ENCODE results near the gene ARF3. TPM values are rescaled to one million over a fixed set of nuclear protein-coding genes. Genes with fewer than 3 reads are reported as not detected.
A peak's percentile ranks its signal among the peaks of the same experiment; 100 is the strongest.

Gene ARF3
- polyA plus RNA-seq, 3 donors: 56.5 to 88.5 (median 58.4) TPM

DNA sequence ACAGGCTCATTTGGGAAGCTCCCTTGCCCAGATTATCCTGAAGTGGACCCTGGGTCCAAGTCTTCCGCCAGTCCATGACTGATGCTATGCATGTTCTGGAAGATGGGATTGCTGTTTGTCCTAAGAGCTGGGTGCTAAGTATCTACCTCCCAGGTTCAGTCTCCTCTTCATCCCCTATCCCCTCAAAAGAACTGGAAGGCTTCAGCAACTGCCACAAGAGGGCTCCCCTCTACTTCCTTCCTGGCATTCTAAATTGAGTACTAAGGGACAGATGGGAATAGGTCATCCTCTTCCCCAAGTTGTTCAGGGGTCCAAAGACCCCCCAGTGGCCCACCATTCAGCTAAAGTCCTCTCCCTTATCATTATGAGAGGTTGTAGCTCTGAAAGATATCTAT, 23.0 kb downstream of the ARF3 start:
- Histone ChIP-seq H3K4me2 (replicated peaks; ENCODE audit: extremely low read depth, low read length, poor library complexity, severe bottlenecking) (no peak overlapping the region), H4K20me1 (ENCODE audit: insufficient read depth, low read length) (peaks cover 66% of the 10 kb centered on the region), H3K79me2 (ENCODE audit: insufficient read depth, low read length) (no peaks in the 10 kb centered on the region), H3K9me3 (replicated peaks in 1 of 2; ENCODE audit: control insufficient read depth in 1 of 2, insufficient read depth in 1 of 2, low read length in 2 of 2) (no peaks in the 10 kb centered on the region), H2AFZ (ENCODE audit: insufficient read depth, low read depth, low read length, poor library complexity, severe bottlenecking) (no peak overlapping the region), H3K36me3 (replicated peaks in 1 of 2; ENCODE audit: control insufficient read depth in 1 of 2, insufficient read depth in 2 of 2, low read length in 2 of 2) (peaks cover 69 to 94% of the 10 kb centered on the region in 2 donors), H3K4me3 (replicated peaks in 1 of 3; ENCODE audit: low read depth in 2 of 3, low read length in 3 of 3) (no peak overlapping the region), H3K4me1 (ENCODE audit: control insufficient read depth in 1 of 2, insufficient read depth in 2 of 2, low read length in 2 of 2) (peaks cover 10% of the 10 kb centered on the region in 2 donors), H3K27me3 (ENCODE audit: control insufficient read depth in 2 of 2, insufficient read depth in 2 of 2, low read length in 2 of 2) (no peaks in the 10 kb centered on the region), H3K27ac (ENCODE audit: low read depth in 1 of 2, low read length in 2 of 2) (no peak overlapping the region), H3K9ac (ENCODE audit: insufficient read depth, low read length, poor library complexity, severe bottlenecking) (no peak overlapping the region)
- peak overlapping the region in 1 of 7 donors; percentile 15 for H3K27ac Mint-ChIP-seq
- H3K36me3 Mint-ChIP-seq: peaks cover 82 to 90% of the 10 kb centered on the region in 2 donors
- peaks cover 10% of the 10 kb centered on the region for H3K4me1 Mint-ChIP-seq
- H3K9me3 Mint-ChIP-seq: peaks cover 0 to 1% (median 0%) of the 10 kb centered on the region in 7 donors
- TF ChIP-seq, protein P1, sequence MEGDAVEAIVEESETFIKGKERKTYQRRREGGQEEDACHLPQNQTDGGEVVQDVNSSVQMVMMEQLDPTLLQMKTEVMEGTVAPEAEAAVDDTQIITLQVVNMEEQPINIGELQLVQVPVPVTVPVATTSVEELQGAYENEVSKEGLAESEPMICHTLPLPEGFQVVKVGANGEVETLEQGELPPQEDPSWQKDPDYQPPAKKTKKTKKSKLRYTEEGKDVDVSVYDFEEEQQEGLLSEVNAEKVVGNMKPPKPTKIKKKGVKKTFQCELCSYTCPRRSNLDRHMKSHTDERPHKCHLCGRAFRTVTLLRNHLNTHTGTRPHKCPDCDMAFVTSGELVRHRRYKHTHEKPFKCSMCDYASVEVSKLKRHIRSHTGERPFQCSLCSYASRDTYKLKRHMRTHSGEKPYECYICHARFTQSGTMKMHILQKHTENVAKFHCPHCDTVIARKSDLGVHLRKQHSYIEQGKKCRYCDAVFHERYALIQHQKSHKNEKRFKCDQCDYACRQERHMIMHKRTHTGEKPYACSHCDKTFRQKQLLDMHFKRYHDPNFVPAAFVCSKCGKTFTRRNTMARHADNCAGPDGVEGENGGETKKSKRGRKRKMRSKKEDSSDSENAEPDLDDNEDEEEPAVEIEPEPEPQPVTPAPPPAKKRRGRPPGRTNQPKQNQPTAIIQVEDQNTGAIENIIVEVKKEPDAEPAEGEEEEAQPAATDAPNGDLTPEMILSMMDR (IDR thresholded peaks at IDR 0.05): no peak
- DNase-seq: no peak
- H3K4me3 Mint-ChIP-seq: no peak overlapping the region
- no CpG with 5 or more reads among the region's 1 CpG for WGBS (ENCODE audit: insufficient coverage)
- H3K27me3 Mint-ChIP-seq (ENCODE audit: low read depth in 3 of 3): no peaks in the 10 kb centered on the region
- intact Hi-C loops (cut with micrococcal nuclease): no loop called here

DNA sequence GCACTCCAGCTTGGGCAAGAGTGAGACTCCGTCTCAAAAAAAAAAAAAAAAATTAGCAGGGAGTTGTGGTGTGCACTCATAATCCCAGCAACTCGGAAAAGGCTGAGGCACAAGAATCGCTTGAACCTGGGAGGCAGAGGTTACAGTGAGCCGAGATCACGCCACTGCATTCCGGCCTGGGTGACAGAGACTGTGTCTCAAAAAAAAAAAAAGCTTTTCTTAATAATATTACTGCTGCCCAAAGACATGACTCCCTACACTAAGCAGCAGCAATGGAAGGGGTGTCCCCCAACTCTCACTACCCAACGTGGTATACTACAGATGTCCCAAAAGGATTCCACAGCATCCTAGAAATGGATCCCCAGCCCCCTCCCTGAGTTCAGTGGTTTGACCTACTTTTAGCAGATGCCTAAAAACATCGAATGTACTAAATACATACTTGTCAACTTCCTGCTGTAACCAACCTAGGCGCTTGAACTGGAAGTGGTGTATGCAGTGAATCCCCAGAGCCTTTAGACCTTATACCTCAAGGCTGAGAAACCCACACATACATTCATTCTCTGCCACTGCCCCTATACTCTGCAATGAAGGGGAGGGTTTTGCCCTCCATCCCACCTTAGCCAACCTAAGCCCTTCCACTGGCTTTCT, 23.5 kb downstream of the ARF3 start:
- intact Hi-C loops (cut with micrococcal nuclease): no loop called here
- no peak overlapping the region for H2AFZ ChIP-seq (ENCODE audit: insufficient read depth, low read depth, low read length, poor library complexity, severe bottlenecking)
- Mint-ChIP-seq H3K9me3 (peaks cover 0 to 1% (median 0%) of the 10 kb centered on the region in 7 donors), H3K4me1 (peaks cover 5% of the 10 kb centered on the region), H3K27me3 (ENCODE audit: low read depth in 3 of 3) (no peaks in the 10 kb centered on the region), H3K4me3 (no peak overlapping the region), H3K36me3 (peaks cover 79 to 88% of the 10 kb centered on the region in 2 donors), H3K27ac (peak overlapping the region in 1 of 7 donors; percentile 12)
- no peak overlapping the region for H3K27ac ChIP-seq (ENCODE audit: low read depth in 1 of 2, low read length in 2 of 2)
- H4K20me1 ChIP-seq (ENCODE audit: insufficient read depth, low read length): peaks cover 61% of the 10 kb centered on the region
- no peak overlapping the region for H3K9ac ChIP-seq (ENCODE audit: insufficient read depth, low read length, poor library complexity, severe bottlenecking)
- H3K4me1 ChIP-seq (ENCODE audit: control insufficient read depth in 1 of 2, insufficient read depth in 2 of 2, low read length in 2 of 2): peaks cover 5% of the 10 kb centered on the region in 2 donors
- H3K27me3 ChIP-seq (ENCODE audit: control insufficient read depth in 2 of 2, insufficient read depth in 2 of 2, low read length in 2 of 2): no peaks in the 10 kb centered on the region
- no peak for DNase-seq
- no peaks in the 10 kb centered on the region for H3K9me3 ChIP-seq (replicated peaks in 1 of 2; ENCODE audit: control insufficient read depth in 1 of 2, insufficient read depth in 1 of 2, low read length in 2 of 2)
- H3K79me2 ChIP-seq (ENCODE audit: insufficient read depth, low read length): no peaks in the 10 kb centered on the region
- no peak overlapping the region for H3K4me3 ChIP-seq (replicated peaks in 1 of 3; ENCODE audit: low read depth in 2 of 3, low read length in 3 of 3)
- H3K4me2 ChIP-seq (replicated peaks; ENCODE audit: extremely low read depth, low read length, poor library complexity, severe bottlenecking): no peak overlapping the region
- TF ChIP-seq, protein P1 (IDR thresholded peaks at IDR 0.05): no peak
- H3K36me3 ChIP-seq (replicated peaks in 1 of 2; ENCODE audit: control insufficient read depth in 1 of 2, insufficient read depth in 2 of 2, low read length in 2 of 2): peaks cover 72 to 94% of the 10 kb centered on the region in 2 donors
- WGBS (ENCODE audit: insufficient coverage): 100% methylated on average over 1 of the region's 9 CpGs
